ENCODE results near the gene MIER2.

GRCh38 chr19:275000-275399 is 69.6 kb downstream of the MIER2 start:
- TF ChIP-seq JUND (IDR thresholded peaks at IDR 0.05) (no peak), CTCF (IDR thresholded peaks at IDR 0.05; ENCODE audit: low read depth, low read length, missing input control) (no peak)

Data from liver (tissue), 3 donors.